B cell (primary cell): ENCODE measurements around the gene DNALI1. TPM values are rescaled to one million over a fixed set of nuclear protein-coding genes. Genes with fewer than 3 reads are reported as not detected.

Experiments used
- ATAC-seq: fragments of 200-7000 bp; cut with Tn5 transposase; one replicate; pipeline ENCODE4 v1.10.0; 2021; ENCODE audit warnings: low read depth, mild to moderate bottlenecking, moderate number of reproducible peaks, moderate library complexity
- CTCF ChIA-PET: fragments of 350-600 bp; sonication (Branson Sonifier 250); formaldehyde crosslinking; loops from one replicate; lab custom pipeline; 2021; ENCODE audit warnings: antibody characterized with exemption, inconsistent platforms; lab: Charles Lee
- POLR2A ChIA-PET: fragments of 350-600 bp; sonication (Branson Sonifier 250); formaldehyde crosslinking; loops from one replicate; lab custom pipeline; 2021; ENCODE audit warnings: antibody characterized with exemption; lab: Charles Lee
- DNase-seq: peaks from one replicate; pipeline ENCODE4 v3.0.0; 2013
- H2AFZ ChIP-seq: 2 replicates; pipeline ENCODE4 v1.6.1; 2012; ENCODE audit warnings: mild to moderate bottlenecking, low read depth, low read length; ENCODE audit not compliant: insufficient read depth, poor library complexity, severe bottlenecking
- H3K27ac ChIP-seq, 2 donors: 1 replicate in 1 of 2; 2 replicates in 1 of 2; pipeline ENCODE4 v1.5.1; 2012 to 2013; ENCODE audit warnings: low read length in 2 of 2, mild to moderate bottlenecking in 2 of 2, moderate library complexity in 1 of 2
- H3K27me3 ChIP-seq, 4 experiments: fragments of 200-600 bp in 1 of 4; sonication (generic) in 1 of 4; replicated peaks in 1 of 4; 1 replicate in 2 of 4; 2 replicates in 2 of 4; pipeline versions ENCODE4 v1.6.1 to v1.7.0; 2013 to 2016; ENCODE audit warnings: low read length in 3 of 4, mild to moderate bottlenecking in 2 of 4, mixed read lengths in 1 of 4, moderate library complexity in 1 of 4; ENCODE audit not compliant: insufficient read depth in 4 of 4, control insufficient read depth in 3 of 4; ENCODE audit errors: control extremely low read depth in 1 of 4
- H3K36me3 ChIP-seq, 2 experiments: replicated peaks in 1 of 2; 1 replicate in 1 of 2; 2 replicates in 1 of 2; pipeline versions ENCODE4 v1.6.1 to v1.7.1; 2013; ENCODE audit warnings: low read length in 1 of 2; ENCODE audit not compliant: insufficient read depth in 2 of 2, control insufficient read depth in 1 of 2; ENCODE audit errors: control extremely low read depth in 1 of 2, extremely low read depth in 1 of 2
- H3K4me1 ChIP-seq, 2 donors: fragments of 200-600 bp in 1 of 2; sonication (generic) in 1 of 2; 1 replicate in 1 of 2; 2 replicates in 1 of 2; pipeline versions ENCODE4 v1.5.1 to v1.6.1; 2013 to 2017; ENCODE audit warnings: low read length in 2 of 2; ENCODE audit not compliant: control insufficient read depth in 2 of 2, insufficient read depth in 2 of 2
- H3K4me2 ChIP-seq: replicated peaks from 2 replicates; pipeline ENCODE3; 2012; ENCODE audit warnings: mild to moderate bottlenecking, low read depth, low read length; ENCODE audit not compliant: poor library complexity, severe bottlenecking
- H3K4me3 ChIP-seq, 5 experiments: fragments of 200-600 bp in 1 of 5; sonication (generic) in 1 of 5; 1 replicate in 3 of 5; 2 replicates in 2 of 5; pipeline versions ENCODE4 v1.5.1 to v1.7.0; 2011 to 2016; ENCODE audit warnings: low read length in 4 of 5, mild to moderate bottlenecking in 4 of 5, low read depth in 2 of 5, control low read depth in 1 of 5, moderate library complexity in 1 of 5; ENCODE audit not compliant: insufficient read depth in 1 of 5; ENCODE audit errors: control extremely low read depth in 1 of 5, extremely low read depth in 1 of 5
- H3K79me2 ChIP-seq: fragments of 200-600 bp; sonication (generic); one replicate; pipeline ENCODE4 v1.6.0; 2016; ENCODE audit warnings: low read length; ENCODE audit not compliant: control insufficient read depth, insufficient read depth
- H3K9ac ChIP-seq: fragments of 200-600 bp; sonication (generic); 2 replicates; pipeline ENCODE4 v1.6.1; 2017; ENCODE audit warnings: mild to moderate bottlenecking, low read length, moderate library complexity
- H3K9me3 ChIP-seq, 3 donors: one replicate each; pipeline versions ENCODE4 v1.6.1 to v1.7.1; 2013; ENCODE audit warnings: low read length in 2 of 3; ENCODE audit not compliant: control insufficient read depth in 2 of 3, insufficient read depth in 1 of 3; ENCODE audit errors: control extremely low read depth in 1 of 3
- H4K20me1 ChIP-seq: 2 replicates; pipeline ENCODE4 v1.6.0; 2012; ENCODE audit warnings: mild to moderate bottlenecking, low read length; ENCODE audit not compliant: insufficient read depth, control insufficient read depth, poor library complexity, severe bottlenecking
- H3K27ac Mint-ChIP-seq: one replicate; pipeline ENCODE4 v1.8.0; 2021; ENCODE audit warnings: mixed read lengths
- H3K27me3 Mint-ChIP-seq: one replicate; pipeline ENCODE4 v1.8.0; 2021; ENCODE audit warnings: mixed read lengths
- H3K4me1 Mint-ChIP-seq: one replicate; pipeline ENCODE4 v1.8.0; 2021; ENCODE audit warnings: mixed read lengths
- H3K4me3 Mint-ChIP-seq: one replicate; pipeline ENCODE4 v1.8.0; 2021; ENCODE audit warnings: mixed read lengths
- H3K9me3 Mint-ChIP-seq: one replicate; pipeline ENCODE4 v1.8.0; 2022; ENCODE audit warnings: mixed read lengths; ENCODE audit not compliant: insufficient read depth
- EZH2 ChIP-seq: IDR thresholded peaks from 2 replicates; pipeline ENCODE4 v1.6.1; 2012; ENCODE audit warnings: borderline replicate concordance, low read depth, mild to moderate bottlenecking, moderate library complexity, low read length; ENCODE audit not compliant: insufficient read depth, poor library complexity, severe bottlenecking
- WGBS: methylation state at CpG from one replicate; pipeline ENCODE4 v1.1.5; 2013; ENCODE audit warnings: missing lambda C conversion rate; ENCODE audit not compliant: insufficient coverage; 5-methylcytosine and 5-hydroxymethylcytosine counted together
- intact Hi-C: fragments of 100-400 bp; cut with micrococcal nuclease; formaldehyde crosslinking; loops from one replicate; pipeline ENCODE4 v1.10.0; 2022
- polyA plus RNA-seq: library from polyadenylated mRNA; depleted of rRNA; stranded (reverse); fragments of >200 nt; gene quantifications from 2 replicates; pipeline ENCODE4 v1.2.3, GENCODE V29; 2012
- total RNA-seq, 2 donors: library from RNA; stranded (reverse); fragments of 120-200 nt in 1 of 2; gene quantifications; 1 replicate in 1 of 2; 2 replicates in 1 of 2; pipeline versions ENCODE4 v1.2.3 to v1.2.4, GENCODE V29; 2013 to 2022
- TF ChIP-seq, protein P1 (sequence below): fragments of 200-600 bp; IDR thresholded peaks from one replicate; pipeline ENCODE4 v1.8.0; 2022; ENCODE audit warnings: antibody characterized with exemption, mild to moderate bottlenecking

The DNALI1 gene
- total and polyA plus RNA-seq, 2 donors (not counting 1 experiment from before 2014, with no cell fraction given), result not detected

DNA sequence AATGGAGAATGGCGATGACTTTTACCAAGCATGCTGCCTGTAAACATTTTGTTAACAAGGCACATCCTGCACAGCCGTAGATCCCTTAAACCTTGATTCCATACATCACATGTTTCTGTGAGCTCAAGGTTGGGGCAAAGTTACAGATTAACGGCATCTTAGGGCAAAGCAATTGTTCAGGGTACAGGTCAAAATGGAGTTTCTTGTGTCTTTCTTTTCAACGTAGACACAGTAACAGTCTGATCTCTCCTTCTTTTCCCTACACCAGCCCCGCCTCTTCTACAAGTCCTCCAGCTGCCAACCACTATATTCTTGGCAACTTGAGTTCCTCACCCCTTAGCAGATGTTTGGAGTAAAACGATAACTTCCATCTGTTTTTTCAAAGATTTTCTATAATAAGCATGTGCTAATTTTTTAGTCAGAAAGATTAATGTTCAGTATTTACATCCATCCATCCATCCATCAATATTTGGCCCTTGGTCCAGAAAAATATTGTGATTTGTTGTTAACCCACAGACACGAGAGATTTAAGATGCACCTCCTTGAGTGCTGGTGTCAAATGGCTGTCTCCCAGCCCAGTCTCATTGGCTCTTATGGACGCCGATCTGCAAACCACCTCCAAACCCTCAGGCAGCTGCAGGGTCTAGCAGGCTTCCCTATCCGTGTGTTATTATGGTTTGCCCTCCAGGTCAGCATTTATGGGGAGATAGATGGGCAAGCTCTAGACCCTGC is 3.8 kb downstream of the DNALI1 start:
- intact Hi-C loops, result loop anchor here (1.0 kb wide), 1 partner anchor 122 kb away; no protein-coding TSS in a partner anchor

More for the DNA sequence above, 3.8 kb downstream of the DNALI1 start:
- H4K20me1 ChIP-seq, result no peaks in the 10 kb centered on the region
- no peak for ATAC-seq
- POLR2A ChIA-PET, result no interaction called here
- no peak overlapping the region for H2AFZ ChIP-seq
- H3K36me3 ChIP-seq, result peaks cover 2 to 6% of the 10 kb centered on the region in 2 experiments
- H3K27me3 ChIP-seq, result no peaks in the 10 kb centered on the region
- H3K4me3 Mint-ChIP-seq, result no peak overlapping the region
- no peak for DNase-seq
- H3K27ac Mint-ChIP-seq, result no peak overlapping the region
- 88% methylated on average over 3 of the region's 10 CpGs for WGBS
- TF ChIP-seq EZH2, result no peak
- TF ChIP-seq, protein P1, sequence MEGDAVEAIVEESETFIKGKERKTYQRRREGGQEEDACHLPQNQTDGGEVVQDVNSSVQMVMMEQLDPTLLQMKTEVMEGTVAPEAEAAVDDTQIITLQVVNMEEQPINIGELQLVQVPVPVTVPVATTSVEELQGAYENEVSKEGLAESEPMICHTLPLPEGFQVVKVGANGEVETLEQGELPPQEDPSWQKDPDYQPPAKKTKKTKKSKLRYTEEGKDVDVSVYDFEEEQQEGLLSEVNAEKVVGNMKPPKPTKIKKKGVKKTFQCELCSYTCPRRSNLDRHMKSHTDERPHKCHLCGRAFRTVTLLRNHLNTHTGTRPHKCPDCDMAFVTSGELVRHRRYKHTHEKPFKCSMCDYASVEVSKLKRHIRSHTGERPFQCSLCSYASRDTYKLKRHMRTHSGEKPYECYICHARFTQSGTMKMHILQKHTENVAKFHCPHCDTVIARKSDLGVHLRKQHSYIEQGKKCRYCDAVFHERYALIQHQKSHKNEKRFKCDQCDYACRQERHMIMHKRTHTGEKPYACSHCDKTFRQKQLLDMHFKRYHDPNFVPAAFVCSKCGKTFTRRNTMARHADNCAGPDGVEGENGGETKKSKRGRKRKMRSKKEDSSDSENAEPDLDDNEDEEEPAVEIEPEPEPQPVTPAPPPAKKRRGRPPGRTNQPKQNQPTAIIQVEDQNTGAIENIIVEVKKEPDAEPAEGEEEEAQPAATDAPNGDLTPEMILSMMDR, result no peak
- peaks cover 5% of the 10 kb centered on the region for H3K27me3 Mint-ChIP-seq
- no peaks in the 10 kb centered on the region for H3K4me1 Mint-ChIP-seq
- no peak overlapping the region for H3K4me2 ChIP-seq
- no peak overlapping the region for H3K4me3 ChIP-seq
- no peaks in the 10 kb centered on the region for H3K79me2 ChIP-seq
- H3K4me1 ChIP-seq, result no peaks in the 10 kb centered on the region
- no peak overlapping the region for H3K9ac ChIP-seq
- peaks cover 0 to 3% (median 0%) of the 10 kb centered on the region in 3 donors for H3K9me3 ChIP-seq
- H3K27ac ChIP-seq, result no peak overlapping the region
- CTCF ChIA-PET, result interaction anchor here (1.2 kb wide), 1 partner anchor 121 kb away, joined by 4 read pairs; no protein-coding TSS in a partner anchor
- no peaks in the 10 kb centered on the region for H3K9me3 Mint-ChIP-seq
